Endothelial cell of umbilical vein (primary cell): ENCODE measurements around the gene NEDD9. TPM values are rescaled to one million over a fixed set of nuclear protein-coding genes. Genes with fewer than 3 reads are reported as not detected.

Experiments used
- BruUV-seq: library from RNA; stranded (reverse); fragments of 400-500 nt; replicated peaks from 2 replicates; lab custom pipeline; 2021; lab: Mats Ljungman, UMichigan
- CTCF ChIA-PET: fragments of 300-600, 350-600 bp; sonication (Branson Sonifier 250); formaldehyde crosslinking; loops from one replicate; lab custom pipeline; 2021; ENCODE audit warnings: antibody characterized with exemption, inconsistent platforms; lab: Charles Lee
- POLR2A ChIA-PET: fragments of 300-600, 350-600 bp; sonication (Branson Sonifier 250); formaldehyde crosslinking; loops from one replicate; lab custom pipeline; 2021; ENCODE audit warnings: antibody characterized with exemption, inconsistent platforms; lab: Charles Lee
- DNase-seq: peaks from one replicate; pipeline ENCODE4 v3.0.0-alpha.2; 2011; ENCODE audit warnings: low read depth, low spot score
- FAIRE-seq: peaks from 2 replicates; lab custom pipeline; 2011; peaks lifted over from hg19 to GRCh38; lab: Jason Lieb, UNC
- H2AFZ ChIP-seq: 2 replicates; pipeline ENCODE4 v1.6.0; 2012; ENCODE audit warnings: low read depth, low read length, control low read depth, inconsistent platforms
- H3K27ac ChIP-seq: 2 replicates; pipeline ENCODE4 v1.5.1; 2011; ENCODE audit warnings: low read depth, mild to moderate bottlenecking, control low read depth, low read length, moderate library complexity; ENCODE audit not compliant: insufficient read depth
- H3K27me3 ChIP-seq, 2 experiments: 2 replicates each; pipeline versions ENCODE4 v1.6.0 to v1.6.1; 2011; ENCODE audit warnings: low read length in 2 of 2, mixed read lengths in 1 of 2; ENCODE audit not compliant: control insufficient read depth in 2 of 2, insufficient read depth in 2 of 2
- H3K36me3 ChIP-seq, 2 experiments: 2 replicates in 1 of 2; 3 replicates in 1 of 2; pipeline ENCODE4 v1.5.1; 2011; ENCODE audit warnings: low read length in 2 of 2, mild to moderate bottlenecking in 1 of 2, moderate library complexity in 1 of 2; ENCODE audit not compliant: control insufficient read depth in 2 of 2, insufficient read depth in 2 of 2; ENCODE audit errors: extremely low read depth in 1 of 2
- H3K4me1 ChIP-seq: 3 replicates; pipeline ENCODE4 v1.5.1; 2011; ENCODE audit warnings: mild to moderate bottlenecking, low read length; ENCODE audit not compliant: control insufficient read depth, insufficient read depth; ENCODE audit errors: extremely low read depth
- H3K4me2 ChIP-seq: 2 replicates; pipeline ENCODE4 v1.6.1; 2011; ENCODE audit warnings: low read length, control low read depth, mixed read lengths; ENCODE audit not compliant: insufficient read depth
- H3K4me3 ChIP-seq, 3 experiments: fragments of 200-600 bp in 1 of 3; sonication (generic), shearing (Covaris generic) in 1 of 3; replicated peaks in 1 of 3; 2 replicates each; pipeline ENCODE4 v1.5.1; 2011 to 2016; ENCODE audit warnings: control low read depth in 3 of 3, low read length in 3 of 3, mild to moderate bottlenecking in 2 of 3, inconsistent platforms in 1 of 3, low read depth in 1 of 3, moderate library complexity in 1 of 3; ENCODE audit not compliant: insufficient read depth in 1 of 3
- H3K79me2 ChIP-seq: 2 replicates; pipeline ENCODE4 v1.6.0; 2012; ENCODE audit warnings: low read length, inconsistent platforms; ENCODE audit not compliant: control insufficient read depth, insufficient read depth
- H3K9ac ChIP-seq: replicated peaks from 2 replicates; pipeline ENCODE3; 2011; ENCODE audit warnings: low read length, control low read depth; ENCODE audit not compliant: insufficient read depth; ENCODE audit errors: extremely low read depth
- H3K9me1 ChIP-seq: replicated peaks from 3 replicates; pipeline ENCODE4 v1.6.0; 2011; ENCODE audit warnings: mild to moderate bottlenecking, low read length; ENCODE audit not compliant: control insufficient read depth, insufficient read depth; ENCODE audit errors: extremely low read depth
- H3K9me3 ChIP-seq: replicated peaks from 2 replicates; pipeline ENCODE4 v1.5.1; 2012; ENCODE audit warnings: low read length, inconsistent platforms; ENCODE audit not compliant: control insufficient read depth, insufficient read depth
- H4K20me1 ChIP-seq: replicated peaks from 2 replicates; pipeline ENCODE3; 2011; ENCODE audit warnings: mild to moderate bottlenecking, low read length; ENCODE audit not compliant: control insufficient read depth, insufficient read depth; ENCODE audit errors: extremely low read depth
- CTCF ChIP-seq, 2 donors: IDR thresholded peaks; 1 replicate in 1 of 2; 2 replicates in 1 of 2; pipeline ENCODE4 v1.5.1; 2011; ENCODE audit warnings: low read length in 2 of 2, mild to moderate bottlenecking in 2 of 2, moderate library complexity in 2 of 2, control low read depth in 1 of 2, inconsistent platforms in 1 of 2, low read depth in 1 of 2; ENCODE audit not compliant: insufficient read depth in 1 of 2; ENCODE audit errors: extremely low read depth in 1 of 2
- EZH2 ChIP-seq: IDR thresholded peaks from 2 replicates; pipeline ENCODE4 v1.6.1; 2012; ENCODE audit warnings: borderline replicate concordance, low read depth, mild to moderate bottlenecking, moderate library complexity, low read length, inconsistent platforms; ENCODE audit not compliant: severe bottlenecking
- FOS ChIP-seq: IDR thresholded peaks from 2 replicates; pipeline ENCODE4 v1.6.1; 2011; ENCODE audit warnings: mild to moderate bottlenecking, low read length, moderate library complexity, borderline replicate concordance; ENCODE audit not compliant: insufficient read depth
- GATA2 ChIP-seq: IDR thresholded peaks from 2 replicates; pipeline ENCODE4 v1.7.0; 2011; ENCODE audit warnings: low read depth, mild to moderate bottlenecking, moderate library complexity, mixed read lengths, low read length; ENCODE audit not compliant: insufficient read length, insufficient read depth
- JUN ChIP-seq: IDR thresholded peaks from 2 replicates; pipeline ENCODE4 v1.6.1; 2011; ENCODE audit warnings: borderline replicate concordance, low read depth; ENCODE audit not compliant: insufficient read length, insufficient read depth
- MAX ChIP-seq: IDR thresholded peaks from 2 replicates; pipeline ENCODE4 v1.6.1; 2011; ENCODE audit not compliant: insufficient read depth, insufficient read length
- MYC ChIP-seq: IDR thresholded peaks from one replicate; pipeline ENCODE4 v1.6.1; 2011; ENCODE audit warnings: mild to moderate bottlenecking, low read depth, low read length
- POLR2A ChIP-seq: IDR thresholded peaks from 2 replicates; pipeline ENCODE4 v1.6.1; 2012; ENCODE audit warnings: low read depth, mild to moderate bottlenecking, control low read depth, low read length
- POLR2AphosphoS5 ChIP-seq: IDR thresholded peaks from 2 replicates; pipeline ENCODE4 v1.6.1; 2012; ENCODE audit warnings: low read depth, mild to moderate bottlenecking, control low read depth, low read length, moderate library complexity; ENCODE audit not compliant: insufficient read depth
- dilution Hi-C: fragments of 300-500 bp; cut with MboI; formaldehyde crosslinking; loops from one replicate; pipeline ENCODE4 v1.15.0; 2019; ENCODE audit warnings: low sequenced_read_pairs; ENCODE audit not compliant: extremely low pct_ligation_motif_present
- intact Hi-C: fragments of 100-400 bp; cut with micrococcal nuclease; formaldehyde crosslinking; loops from one replicate; pipeline ENCODE4 v1.10.0; 2022
- polyA plus RNA-seq, 4 experiments: library from polyadenylated mRNA; depleted of rRNA in 3 of 4; stranded (reverse) in 3 of 4; unstranded in 1 of 4; fragments of >200 nt; gene quantifications; 2 replicates each; pipeline versions ENCODE4 v1.2.1 to v1.2.3, GENCODE V29; 2011 to 2012; ENCODE audit warnings: missing spikeins in 1 of 4
- total RNA-seq: library from RNA; stranded (reverse); gene quantifications from 2 replicates; pipeline ENCODE4 v1.2.3, GENCODE V29; 2021

Gene NEDD9
- total and polyA plus RNA-seq, 2 donors (not counting 3 experiments of a cell fraction or from before 2014, with no cell fraction given): 55.2 to 61.0 TPM

- ChIA-PET POLR2A (interaction anchor here (0.5 to 1.8 kb wide), 4 partner anchors 10 to 239 kb away, joined by 3 to 5 read pairs (median 4); no protein-coding TSS in a partner anchor), CTCF (interaction anchor here (0.9 to 1.6 kb wide), 9 partner anchors 10 to 294 kb away, joined by 3 to 6 read pairs (median 4); partner anchors contain the start of gene NEDD9)
- Histone ChIP-seq H2AFZ (peak overlapping the region; percentile 11), H3K79me2 (peaks cover 43% of the 10 kb centered on the region), H3K27me3 (no peaks in the 10 kb centered on the region), H3K9ac (peak overlapping the region; percentile 74), H3K9me3 (no peaks in the 10 kb centered on the region), H3K4me3 (no peak overlapping the region), H3K27ac (peak overlapping the region; percentile 91), H3K4me1 (peaks cover 54% of the 10 kb centered on the region), H3K4me2 (peak overlapping the region; percentile 40), H4K20me1 (no peaks in the 10 kb centered on the region), H3K9me1 (no peaks in the 10 kb centered on the region), H3K36me3 (peaks cover 11 to 24% of the 10 kb centered on the region in 2 experiments)
- TSS peak; percentile 28 for BruUV-seq
- no peak for TF ChIP-seq FOS
- TF ChIP-seq EZH2: no peak
- TF ChIP-seq POLR2AphosphoS5: no peak
- no peak for TF ChIP-seq CTCF (IDR thresholded peaks at IDR 0.05; ENCODE audit: extremely low read depth in 1 of 2, insufficient read depth in 1 of 2, low read depth in 1 of 2, low read length in 2 of 2)
- no peak for TF ChIP-seq GATA2
- TF ChIP-seq MAX: no peak
- no peak for TF ChIP-seq POLR2A
- no peak for TF ChIP-seq MYC
- TF ChIP-seq JUN: no peak
- DNase-seq (peak; percentile 76), FAIRE-seq (peak; percentile 75)
- dilution Hi-C loops (no loop called here), intact Hi-C loops (no loop called here)
These were observed 29.8 kb downstream of the NEDD9 start for GRCh38 chr6:11202513-11203305.
